Psoas muscle (tissue), 8 donors: ENCODE data around the gene KRT33A. TPM values are rescaled to one million over a fixed set of nuclear protein-coding genes. Genes with fewer than 3 reads are reported as not detected.
A peak's percentile ranks its signal among the peaks of the same experiment; 100 is the strongest.
"Not testable (repeated sequence)": the region's sequence is repeated elsewhere in the genome, so short reads cannot be mapped to it uniquely, and the experiment has no call there.

Experiments
- ATAC-seq, 4 donors: fragments of 200-7000 bp; cut with Tn5 transposase; one replicate each; pipeline ENCODE4 v1.9.1; 2020; ENCODE audit warnings: moderate library complexity in 3 of 4, mild to moderate bottlenecking in 2 of 4
- DNase-seq, 2 donors: peaks; one replicate each; pipeline ENCODE4 v3.0.0-alpha.2; 2020
- H3K27ac ChIP-seq: fragments of 200-600 bp; one replicate; pipeline ENCODE4 v1.8.0; 2022
- H3K27me3 ChIP-seq, 3 donors: fragments of 200-600 bp in 1 of 3; one replicate each; pipeline versions ENCODE4 v1.6.1 to v1.8.0; 2013 to 2022; ENCODE audit warnings: low read length in 2 of 3, mild to moderate bottlenecking in 2 of 3, moderate library complexity in 1 of 3; ENCODE audit not compliant: insufficient read depth in 3 of 3
- H3K36me3 ChIP-seq, 2 donors: fragments of 200-600 bp in 1 of 2; one replicate each; pipeline versions ENCODE4 v1.6.1 to v1.8.0; 2013 to 2022; ENCODE audit warnings: low read depth in 1 of 2, mild to moderate bottlenecking in 1 of 2, moderate library complexity in 1 of 2; ENCODE audit not compliant: insufficient read depth in 1 of 2
- H3K4me1 ChIP-seq: fragments of 200-600 bp; one replicate; pipeline ENCODE4 v1.8.0; 2022
- H3K4me3 ChIP-seq: fragments of 200-600 bp; one replicate; pipeline ENCODE4 v1.8.0; 2022; ENCODE audit warnings: mild to moderate bottlenecking
- H3K9me3 ChIP-seq: fragments of 200-600 bp; one replicate; pipeline ENCODE4 v1.8.0; 2022
- WGBS, 3 donors: extraction: QIAGEN DNeasy Blood & Tissue Kit; methylation state at CpG; one replicate each; pipeline versions ENCODE4 v1.1.6 to v1.1.7; 2013; 5-methylcytosine and 5-hydroxymethylcytosine counted together
- intact Hi-C, 2 donors: fragments of 100-400 bp; cut with DNase I; formaldehyde crosslinking; loops; one replicate each; pipeline versions ENCODE4 v1.11.0 to v1.14.2; 2022
- long read RNA-seq, 2 donors: library from polyadenylated mRNA; unstranded; transcript quantifications; one replicate each; pipeline ENCODE4 v2.0.0, GENCODE V29; 2021
- polyA plus RNA-seq, 3 donors: library from polyadenylated mRNA; stranded (reverse); fragments of 200-250 nt; gene quantifications; one replicate each; pipeline ENCODE4 v1.2.3, GENCODE V29; 2013
- total RNA-seq, 4 donors: library from RNA; stranded (reverse); fragmentation: NEBNext Ultra II Directional in 2 of 4; extraction: Animal tissue kit (Norgen Biotek cat#: 25700) in 2 of 4; gene quantifications; one replicate each; pipeline versions ENCODE4 v1.2.1 to v1.2.4, GENCODE V29; 2021 to 2023
- TF ChIP-seq, protein P1 (sequence below): fragments of 200-600 bp; IDR thresholded peaks from one replicate; pipeline ENCODE4 v1.8.0; 2022; ENCODE audit warnings: antibody characterized with exemption
- donor health status: healthy with polysubstance abuse.
- donor health status: DM: no; HTN: no; CAD: no; lungs with moderate emphysema.
- donor health status: Bipolar disorder and iron deficiency.
- donor health status: healthy.
- donor health status: DM: yes; HTN: yes; CAD: no.
- donor health status: DM: no; HTN: no; CAD: no.
- donor health status: DM: no; HTN: no; CAD: no.
- donor health status: DM: yes; HTN: yes; CAD: no.

Gene KRT33A
- not detected for total RNA-seq
- not detected for polyA plus RNA-seq
- long read RNA-seq, donor 1: 0 reads
- long read RNA-seq, donor 2: 0 reads

DNA sequence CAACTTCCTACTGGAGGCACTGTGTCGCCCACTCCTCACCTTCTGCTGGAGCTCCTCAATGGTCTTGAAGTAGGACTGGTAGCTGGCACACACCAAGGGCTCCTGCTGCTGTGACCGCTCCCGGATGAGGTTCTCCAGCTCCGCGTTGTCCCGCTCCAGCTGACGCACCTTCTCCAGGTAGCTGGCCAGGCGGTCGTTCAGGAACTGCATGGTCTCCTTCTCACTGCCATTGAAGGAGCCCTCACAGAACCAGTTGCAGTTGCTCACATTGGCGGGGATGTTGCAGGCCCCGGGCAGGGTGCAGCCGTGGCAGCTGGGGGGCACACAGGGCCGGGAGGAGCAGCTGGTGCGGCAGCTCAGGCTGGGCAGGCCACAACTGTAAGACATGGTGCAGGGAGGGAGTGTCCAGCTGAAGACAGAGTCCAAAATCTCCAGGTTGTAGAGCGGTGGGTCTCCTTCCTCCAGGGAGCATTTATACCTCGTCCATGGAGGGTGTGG, at the start of gene KRT33A:
KRT33A (minus strand) TSS at position 448 of the 498 bp plus-strand sequence; CDS start at position 387, 61 bp downstream.
- ATAC-seq, H3K27ac ChIP-seq, H3K36me3 ChIP-seq, DNase-seq, H3K9me3 ChIP-seq, H3K4me3 ChIP-seq, H3K4me1 ChIP-seq, intact Hi-C loops, H3K27me3 ChIP-seq: not testable (repeated sequence)
- WGBS, 3 donors: 85 to 91% (median 88%) methylated on average over 16 of the region's 16 CpGs

DNA sequence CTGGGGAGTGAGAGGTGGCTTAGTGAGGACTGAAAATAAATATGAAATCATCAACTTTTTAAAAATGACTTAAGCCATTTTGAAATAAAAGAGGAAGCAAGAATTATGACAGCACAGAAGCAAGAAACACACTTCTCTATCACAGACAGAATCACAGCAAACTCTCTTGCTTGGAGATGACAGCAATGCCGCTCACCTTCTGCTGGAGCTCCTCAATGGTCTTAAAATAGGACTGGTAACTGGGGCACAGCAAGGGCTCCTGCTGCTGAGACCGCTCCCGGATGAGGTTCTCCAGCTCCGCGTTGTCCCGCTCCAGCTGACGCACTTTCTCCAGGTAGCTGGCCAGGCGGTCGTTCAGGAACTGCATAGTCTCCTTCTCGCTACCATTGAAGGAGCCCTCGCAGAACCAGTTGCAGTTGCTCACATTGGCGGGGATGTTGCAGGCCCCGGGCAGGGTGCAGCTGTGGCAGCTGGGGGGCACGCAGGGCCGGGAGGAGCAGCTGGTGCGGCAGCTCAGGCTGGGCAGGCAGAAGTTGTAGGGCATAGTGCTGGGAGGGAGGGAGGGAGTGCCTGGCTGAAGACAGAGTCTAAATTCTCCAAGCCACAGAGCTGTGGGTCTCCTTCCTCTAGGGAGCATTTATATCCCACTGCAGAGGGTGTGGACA, 46.5 kb upstream of the KRT33A start, which contains the start of gene KRT31:
KRT31 (minus strand) TSS at position 613 of the 665 bp plus-strand sequence; CDS start at position 544, 69 bp downstream.
- Histone ChIP-seq H3K27me3 (no peaks in the 10 kb centered on the region), H3K9me3 (no peaks in the 10 kb centered on the region)
- 33 to 40% (median 36%) methylated on average over 16 of the region's 16 CpGs for WGBS, 3 donors

DNA sequence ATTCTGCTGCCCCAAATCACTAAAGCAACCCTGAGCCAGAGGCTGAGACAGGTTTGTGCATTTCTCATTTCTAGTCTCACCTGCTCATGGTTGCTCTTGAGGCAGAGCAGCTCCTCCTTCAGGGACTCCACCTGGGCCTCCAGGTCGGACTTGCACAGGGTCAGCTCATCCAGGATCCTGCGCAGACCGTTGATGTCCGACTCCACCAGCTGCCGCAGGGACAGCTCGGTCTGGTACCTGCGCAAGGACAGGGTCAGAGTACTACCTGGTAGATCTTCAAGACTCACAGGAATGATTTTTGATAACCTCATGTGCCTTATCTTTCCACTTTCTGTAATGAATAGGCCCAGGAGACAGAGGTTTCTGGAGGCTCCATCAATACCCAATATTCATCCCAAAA, 45.7 kb upstream of the KRT33A start:
- intact Hi-C loops: no loop called here
- 95 to 98% (median 97%) methylated on average over 7 of the region's 7 CpGs for WGBS, 3 donors
- Histone ChIP-seq H3K4me3 (peak overlapping the region; percentile 16), H3K27ac (no peak overlapping the region), H3K36me3 (no peaks in the 10 kb centered on the region), H3K9me3 (no peaks in the 10 kb centered on the region), H3K27me3 (no peaks in the 10 kb centered on the region), H3K4me1 (no peaks in the 10 kb centered on the region)
- TF ChIP-seq, protein P1, sequence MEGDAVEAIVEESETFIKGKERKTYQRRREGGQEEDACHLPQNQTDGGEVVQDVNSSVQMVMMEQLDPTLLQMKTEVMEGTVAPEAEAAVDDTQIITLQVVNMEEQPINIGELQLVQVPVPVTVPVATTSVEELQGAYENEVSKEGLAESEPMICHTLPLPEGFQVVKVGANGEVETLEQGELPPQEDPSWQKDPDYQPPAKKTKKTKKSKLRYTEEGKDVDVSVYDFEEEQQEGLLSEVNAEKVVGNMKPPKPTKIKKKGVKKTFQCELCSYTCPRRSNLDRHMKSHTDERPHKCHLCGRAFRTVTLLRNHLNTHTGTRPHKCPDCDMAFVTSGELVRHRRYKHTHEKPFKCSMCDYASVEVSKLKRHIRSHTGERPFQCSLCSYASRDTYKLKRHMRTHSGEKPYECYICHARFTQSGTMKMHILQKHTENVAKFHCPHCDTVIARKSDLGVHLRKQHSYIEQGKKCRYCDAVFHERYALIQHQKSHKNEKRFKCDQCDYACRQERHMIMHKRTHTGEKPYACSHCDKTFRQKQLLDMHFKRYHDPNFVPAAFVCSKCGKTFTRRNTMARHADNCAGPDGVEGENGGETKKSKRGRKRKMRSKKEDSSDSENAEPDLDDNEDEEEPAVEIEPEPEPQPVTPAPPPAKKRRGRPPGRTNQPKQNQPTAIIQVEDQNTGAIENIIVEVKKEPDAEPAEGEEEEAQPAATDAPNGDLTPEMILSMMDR: no peak
- DNase-seq: no peak
- no peak for ATAC-seq

More for the DNA sequence above, 46.5 kb upstream of the KRT33A start, which contains the start of gene KRT31:
- peak; percentile 66 to 86 (median 82) for ATAC-seq
- TF ChIP-seq, protein P1: no peak
- H3K4me3 ChIP-seq: peak within 1 kb of the TSS; percentile 16
- H3K27ac ChIP-seq: peak within 1 kb of the TSS; percentile 24
- intact Hi-C loops: no loop called here
- no peak for DNase-seq
- H3K4me1 ChIP-seq: no peaks in the 10 kb centered on the region
- H3K36me3 ChIP-seq: no peaks in the 10 kb centered on the region

DNA sequence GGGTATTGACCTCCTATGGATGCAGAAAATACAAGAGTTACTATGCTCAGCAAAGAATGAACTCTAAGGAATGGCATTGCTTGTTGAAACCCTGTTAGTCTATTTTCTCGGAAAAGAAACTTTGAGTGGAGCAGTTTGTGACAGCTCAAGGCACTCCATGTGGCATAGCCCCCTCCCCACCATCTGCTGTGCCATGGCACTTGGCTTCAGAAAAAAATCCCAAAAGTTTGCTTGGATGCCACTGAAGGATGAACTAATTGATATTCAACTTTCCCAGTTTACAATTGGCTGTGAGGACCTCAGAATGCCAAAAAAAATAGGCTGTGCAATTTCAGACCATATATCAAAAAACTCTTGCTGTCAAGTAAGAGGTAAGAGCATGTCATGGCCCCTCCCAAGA, 45.0 kb upstream of the KRT33A start:
- 85 to 100% (median 99%) methylated on average over 1 of the region's 1 CpG for WGBS, 3 donors
- Histone ChIP-seq H3K36me3 (no peaks in the 10 kb centered on the region), H3K27ac (no peak overlapping the region), H3K27me3 (no peaks in the 10 kb centered on the region), H3K4me3 (no peak overlapping the region), H3K4me1 (no peaks in the 10 kb centered on the region), H3K9me3 (no peaks in the 10 kb centered on the region)
- no peak for ATAC-seq
- TF ChIP-seq, protein P1: no peak
- intact Hi-C loops: no loop called here
- DNase-seq: no peak

DNA sequence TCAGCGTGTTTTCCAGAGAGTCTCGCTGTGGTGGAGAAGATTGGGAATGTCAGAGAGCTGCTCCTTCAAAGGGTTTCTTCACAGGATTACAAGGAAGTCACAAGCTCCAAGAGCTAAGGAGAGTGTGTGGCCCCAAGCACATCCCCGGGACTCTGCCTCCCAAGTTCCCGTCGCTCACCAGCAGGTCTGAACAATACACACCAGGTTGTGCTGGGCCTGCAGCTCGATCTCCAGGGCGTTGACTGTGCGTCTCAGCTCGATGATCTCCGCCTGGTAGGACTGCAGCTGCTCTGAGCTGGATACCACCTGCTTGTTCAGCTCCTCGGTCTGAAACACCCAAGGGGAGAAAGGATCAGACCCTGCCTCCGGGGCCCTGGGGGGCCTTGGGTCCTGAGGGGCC, 44.4 kb upstream of the KRT33A start:
- H3K9me3 ChIP-seq, H3K27ac ChIP-seq, intact Hi-C loops, H3K36me3 ChIP-seq, H3K27me3 ChIP-seq, ATAC-seq, H3K4me1 ChIP-seq, H3K4me3 ChIP-seq, DNase-seq: not testable (repeated sequence)
- WGBS, 3 donors: 73 to 79% (median 76%) methylated on average over 11 to 12 of the region's 12 CpGs
